ENCODE results near the gene SUMO2. TPM values are rescaled to one million over a fixed set of nuclear protein-coding genes. Genes with fewer than 3 reads are reported as not detected.
"Not testable (repeated sequence)": the region's sequence is repeated elsewhere in the genome, so short reads cannot be mapped to it uniquely, and the experiment has no call there.

SUMO2 gene
- polyA plus RNA-seq, 3 donors = 64.9 to 318 (median 282) TPM

DNA sequence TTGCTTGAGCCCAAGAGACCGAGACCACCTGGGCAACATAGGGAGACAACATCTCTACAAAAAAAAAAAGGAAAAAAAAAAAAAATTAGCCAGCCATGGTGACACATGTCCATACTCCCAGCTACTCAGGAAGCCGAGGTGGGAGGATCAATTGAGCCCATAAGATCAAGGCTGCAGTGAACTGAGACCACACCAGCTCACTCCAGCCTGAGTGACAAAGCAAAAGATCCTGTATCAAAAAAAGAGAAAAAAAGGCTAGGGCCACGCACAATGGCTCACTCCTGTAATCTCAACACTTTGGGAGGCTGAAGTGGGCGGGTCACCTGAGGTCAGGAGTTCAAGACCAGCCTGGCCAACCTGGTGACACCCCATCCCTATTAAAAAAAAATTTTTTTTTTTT lies 13.8 kb downstream of the SUMO2 start:
- WGBS (ENCODE audit: insufficient coverage) = 100% methylated on average over 1 of the region's 4 CpGs
- Mint-ChIP-seq H3K4me1 (peaks cover 2% of the 10 kb centered on the region), H3K9me3 (no peaks in the 10 kb centered on the region), H3K4me3 (no peak overlapping the region), H3K36me3 (peaks cover 39 to 85% of the 10 kb centered on the region in 2 donors), H3K27ac (peak overlapping the region in 1 of 7 donors; percentile 21), H3K27me3 (ENCODE audit: low read depth in 3 of 3) (no peaks in the 10 kb centered on the region)
- H2AFZ ChIP-seq (ENCODE audit: insufficient read depth, low read depth, low read length, poor library complexity, severe bottlenecking) = no peak overlapping the region
- intact Hi-C loops (cut with micrococcal nuclease) = no loop called here
- DNase-seq = no peak
- H3K36me3 ChIP-seq (replicated peaks in 1 of 2; ENCODE audit: control insufficient read depth in 1 of 2, insufficient read depth in 2 of 2, low read length in 2 of 2) = peaks cover 44 to 75% of the 10 kb centered on the region in 2 donors
- TF ChIP-seq, protein P1, sequence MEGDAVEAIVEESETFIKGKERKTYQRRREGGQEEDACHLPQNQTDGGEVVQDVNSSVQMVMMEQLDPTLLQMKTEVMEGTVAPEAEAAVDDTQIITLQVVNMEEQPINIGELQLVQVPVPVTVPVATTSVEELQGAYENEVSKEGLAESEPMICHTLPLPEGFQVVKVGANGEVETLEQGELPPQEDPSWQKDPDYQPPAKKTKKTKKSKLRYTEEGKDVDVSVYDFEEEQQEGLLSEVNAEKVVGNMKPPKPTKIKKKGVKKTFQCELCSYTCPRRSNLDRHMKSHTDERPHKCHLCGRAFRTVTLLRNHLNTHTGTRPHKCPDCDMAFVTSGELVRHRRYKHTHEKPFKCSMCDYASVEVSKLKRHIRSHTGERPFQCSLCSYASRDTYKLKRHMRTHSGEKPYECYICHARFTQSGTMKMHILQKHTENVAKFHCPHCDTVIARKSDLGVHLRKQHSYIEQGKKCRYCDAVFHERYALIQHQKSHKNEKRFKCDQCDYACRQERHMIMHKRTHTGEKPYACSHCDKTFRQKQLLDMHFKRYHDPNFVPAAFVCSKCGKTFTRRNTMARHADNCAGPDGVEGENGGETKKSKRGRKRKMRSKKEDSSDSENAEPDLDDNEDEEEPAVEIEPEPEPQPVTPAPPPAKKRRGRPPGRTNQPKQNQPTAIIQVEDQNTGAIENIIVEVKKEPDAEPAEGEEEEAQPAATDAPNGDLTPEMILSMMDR (IDR thresholded peaks at IDR 0.05) = no peak
- no peak overlapping the region for H3K4me3 ChIP-seq (replicated peaks in 1 of 3; ENCODE audit: low read depth in 2 of 3, low read length in 3 of 3)
- H3K27me3 ChIP-seq (ENCODE audit: control insufficient read depth in 2 of 2, insufficient read depth in 2 of 2, low read length in 2 of 2) = no peaks in the 10 kb centered on the region
- peaks cover 47% of the 10 kb centered on the region for H3K79me2 ChIP-seq (ENCODE audit: insufficient read depth, low read length)
- H3K4me2 ChIP-seq (replicated peaks; ENCODE audit: extremely low read depth, low read length, poor library complexity, severe bottlenecking) = no peak overlapping the region
- no peak overlapping the region for H3K27ac ChIP-seq (ENCODE audit: low read depth in 1 of 2, low read length in 2 of 2)
- no peaks in the 10 kb centered on the region for H3K4me1 ChIP-seq (ENCODE audit: control insufficient read depth in 1 of 2, insufficient read depth in 2 of 2, low read length in 2 of 2)
- H3K9ac ChIP-seq (ENCODE audit: insufficient read depth, low read length, poor library complexity, severe bottlenecking) = no peak overlapping the region
- peaks cover 43% of the 10 kb centered on the region for H4K20me1 ChIP-seq (ENCODE audit: insufficient read depth, low read length)
- no peaks in the 10 kb centered on the region for H3K9me3 ChIP-seq (replicated peaks in 1 of 2; ENCODE audit: control insufficient read depth in 1 of 2, insufficient read depth in 1 of 2, low read length in 2 of 2)

DNA sequence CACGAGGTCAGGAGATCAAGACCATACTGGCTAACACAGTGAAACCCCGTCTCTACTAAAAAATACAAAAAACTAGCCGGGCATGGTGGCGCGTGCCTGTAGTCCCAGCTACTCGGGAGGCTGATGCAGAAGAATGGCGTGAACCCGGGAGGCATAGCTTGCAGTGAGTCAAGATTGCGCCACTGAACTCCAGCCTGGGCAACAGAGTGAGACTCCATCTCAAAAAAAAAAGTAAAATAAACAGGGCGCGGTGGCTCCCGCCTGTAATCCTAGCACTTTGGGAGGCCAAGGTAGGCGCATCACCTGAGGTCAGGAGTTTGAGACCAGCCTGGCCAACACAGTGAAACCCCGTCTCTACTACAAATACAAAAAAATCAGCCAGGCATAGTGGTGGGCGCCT lies 18.2 kb downstream of the SUMO2 start:
- H3K27ac Mint-ChIP-seq; H3K27ac ChIP-seq (ENCODE audit: low read depth in 1 of 2, low read length in 2 of 2); H3K4me3 ChIP-seq (replicated peaks in 1 of 3; ENCODE audit: low read depth in 2 of 3, low read length in 3 of 3); H3K9me3 ChIP-seq (replicated peaks in 1 of 2; ENCODE audit: control insufficient read depth in 1 of 2, insufficient read depth in 1 of 2, low read length in 2 of 2); H3K79me2 ChIP-seq (ENCODE audit: insufficient read depth, low read length); H3K9ac ChIP-seq (ENCODE audit: insufficient read depth, low read length, poor library complexity, severe bottlenecking); H3K27me3 Mint-ChIP-seq (ENCODE audit: low read depth in 3 of 3); H4K20me1 ChIP-seq (ENCODE audit: insufficient read depth, low read length); H3K27me3 ChIP-seq (ENCODE audit: control insufficient read depth in 2 of 2, insufficient read depth in 2 of 2, low read length in 2 of 2); H3K4me2 ChIP-seq (replicated peaks; ENCODE audit: extremely low read depth, low read length, poor library complexity, severe bottlenecking); H3K4me1 Mint-ChIP-seq; H3K4me3 Mint-ChIP-seq; H2AFZ ChIP-seq (ENCODE audit: insufficient read depth, low read depth, low read length, poor library complexity, severe bottlenecking); DNase-seq; H3K4me1 ChIP-seq (ENCODE audit: control insufficient read depth in 1 of 2, insufficient read depth in 2 of 2, low read length in 2 of 2); H3K9me3 Mint-ChIP-seq; intact Hi-C loops (cut with micrococcal nuclease): not testable (repeated sequence)
- WGBS (ENCODE audit: insufficient coverage) = 98% methylated on average over 10 of the region's 15 CpGs
- H3K36me3 ChIP-seq (replicated peaks in 1 of 2; ENCODE audit: control insufficient read depth in 1 of 2, insufficient read depth in 2 of 2, low read length in 2 of 2) = peaks cover 27 to 47% of the 10 kb centered on the region in 2 donors
- peaks cover 21 to 67% of the 10 kb centered on the region in 2 donors for H3K36me3 Mint-ChIP-seq

All from CD14-positive monocyte (primary cell).